K562 (cell line): ENCODE measurements around the gene CYB561A3. TPM values are rescaled to one million over a fixed set of nuclear protein-coding genes. Genes with fewer than 3 reads are reported as not detected.

Source experiments
- BCL6 ChIP-seq: fragments of 250-450 bp; sonication (Bioruptor Pico); IDR thresholded peaks from 2 replicates; pipeline ENCODE4 v1.4.0; 2020
- EZH2 ChIP-seq: IDR thresholded peaks from 2 replicates; pipeline ENCODE4 v1.6.1; 2012; ENCODE audit warnings: low read depth, mild to moderate bottlenecking, inconsistent platforms, low read length, borderline replicate concordance
- PTBP1 ChIP-seq: fragments of 200-400 bp; formaldehyde crosslinking; IDR thresholded peaks from 2 replicates; pipeline ENCODE4 v1.6.1; 2017; ENCODE audit warnings: low read depth, low read length
- SETDB1 ChIP-seq: IDR thresholded peaks from one replicate; pipeline ENCODE4 v1.6.1; 2012; ENCODE audit warnings: low read length, control low read depth, inconsistent platforms
- ZKSCAN1 ChIP-seq: fragments of 150-350 bp; IDR thresholded peaks from 2 replicates; pipeline ENCODE4 v1.6.1; 2016; ENCODE audit warnings: low read depth, low read length
- ZNF184 ChIP-seq: sonication (generic); formaldehyde crosslinking; IDR thresholded peaks from 2 replicates; pipeline ENCODE4 v1.5.0; 2020; ENCODE audit warnings: missing genetic modification reagents
- polyA plus RNA-seq, 8 experiments: library from polyadenylated mRNA; depleted of rRNA in 4 of 8; stranded (reverse) in 5 of 8; unstranded in 3 of 8; fragments of >200 nt; fragmentation: Nextera tagmentation in 2 of 8; fragmentation: Illumina TruSeq in 1 of 8; extraction: Ambion mirVana in 2 of 8; extraction: Trizol in 1 of 8; gene quantifications; 2 replicates each; pipeline versions ENCODE4 v1.2.1 to v1.2.3, GENCODE V29; 2011 to 2014; ENCODE audit warnings: inconsistent platforms in 1 of 8, missing spikeins in 1 of 8
- total RNA-seq, 7 experiments: library from RNA; depleted of rRNA in 6 of 7; stranded (reverse); fragments of >200 nt in 6 of 7; fragmentation: Illumina TruSeq in 2 of 7; extraction: Trizol in 2 of 7; gene quantifications; 2 replicates each; pipeline versions ENCODE4 v1.2.1 to v1.2.3, GENCODE V29; 2011 to 2021; ENCODE audit warnings: low replicate concordance in 1 of 7
- TF ChIP-seq, protein P1 (sequence below): fragments of 250-450 bp; sonication (Bioruptor Pico); IDR thresholded peaks from 2 replicates; pipeline ENCODE4 v1.8.0; 2022; ENCODE audit warnings: moderate library complexity, mild to moderate bottlenecking, inconsistent platforms
- TF ChIP-seq, protein P2 (sequence below): fragments of 250-450 bp; sonication (Bioruptor Pico); IDR thresholded peaks from 2 replicates; pipeline ENCODE4 v1.5.0; 2021; ENCODE audit warnings: mild to moderate bottlenecking, borderline replicate concordance
- TF ChIP-seq, protein P3 (sequence below), 2 experiments: fragments of 450-650 bp in 1 of 2; sonication (generic) in 1 of 2; formaldehyde crosslinking in 1 of 2; IDR thresholded peaks in 1 of 2; conservative IDR thresholded peaks in 1 of 2; 2 replicates each; pipeline versions ENCODE4 v1.6.1 to v1.8.1; 2016 to 2023; ENCODE audit warnings: mild to moderate bottlenecking in 2 of 2, moderate library complexity in 2 of 2, inconsistent platforms in 1 of 2, missing genetic modification reagents in 1 of 2
- TF ChIP-seq, protein P4 (sequence below), 2 experiments: fragments of 450-650 bp; formaldehyde crosslinking in 1 of 2; IDR thresholded peaks; 2 replicates each; pipeline versions ENCODE4 v1.4.0 to v1.6.1; 2014 to 2020; ENCODE audit warnings: mild to moderate bottlenecking in 2 of 2, borderline replicate concordance in 1 of 2, low read depth in 1 of 2
- TF ChIP-seq, protein P5 (sequence below): sonication (generic); formaldehyde crosslinking; IDR thresholded peaks from 2 replicates; pipeline ENCODE4 v1.4.0; 2020; ENCODE audit warnings: mild to moderate bottlenecking, missing genetic modification reagents

CYB561A3 gene
- total and polyA plus RNA-seq, 9 of the 15 experiments (the other 6 are each of a cell fraction or from before 2014, with no cell fraction given), result 29.2 to 78.9 (median 37.9) TPM

DNA sequence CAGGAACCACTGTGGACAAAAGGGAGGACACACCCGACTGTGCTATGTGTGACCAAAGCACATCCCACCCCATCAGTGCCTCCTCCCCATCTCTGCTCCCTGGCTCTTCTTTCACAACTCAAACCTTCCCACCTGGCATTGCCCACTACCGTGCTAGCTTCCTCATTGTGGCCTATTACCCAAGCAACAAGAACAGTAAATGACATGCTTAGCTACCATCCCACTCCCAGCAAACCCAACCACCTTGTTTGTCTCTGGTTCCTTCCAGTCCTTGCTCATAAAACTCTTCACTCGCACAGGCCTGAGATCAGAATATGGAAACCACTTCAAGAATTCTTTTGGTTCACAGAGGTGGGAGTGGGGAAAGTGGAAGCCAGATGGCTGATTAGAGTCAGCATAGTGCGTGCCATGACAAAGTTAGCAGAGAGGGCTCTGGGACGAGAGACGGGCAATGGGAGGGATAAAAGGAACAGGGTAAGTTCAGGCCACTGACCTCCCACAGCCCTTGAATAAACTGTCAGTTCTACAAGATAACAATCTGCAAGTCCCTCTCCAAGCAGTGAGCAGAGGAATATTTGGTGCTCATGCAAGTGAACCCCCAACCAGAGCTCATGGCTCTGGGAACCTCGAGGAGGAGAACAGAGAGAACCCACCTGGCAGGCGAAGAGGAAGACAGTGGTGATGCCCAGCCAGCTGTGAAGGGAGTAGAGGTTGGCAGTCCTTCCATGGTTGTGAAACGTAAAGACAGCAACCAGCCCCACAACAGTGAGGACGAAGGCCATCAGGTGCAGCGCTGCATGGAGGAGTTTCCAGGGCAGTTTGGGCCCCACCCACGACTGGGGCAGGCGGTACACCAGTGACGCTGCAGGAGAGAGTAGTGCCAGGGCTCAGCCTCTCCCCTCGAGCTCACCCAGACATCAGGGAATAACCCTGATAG, 8.3 kb downstream of the CYB561A3 start (continued):
- no peak for TF ChIP-seq SETDB1
- no peak for TF ChIP-seq ZKSCAN1
- TF ChIP-seq, protein P1, sequence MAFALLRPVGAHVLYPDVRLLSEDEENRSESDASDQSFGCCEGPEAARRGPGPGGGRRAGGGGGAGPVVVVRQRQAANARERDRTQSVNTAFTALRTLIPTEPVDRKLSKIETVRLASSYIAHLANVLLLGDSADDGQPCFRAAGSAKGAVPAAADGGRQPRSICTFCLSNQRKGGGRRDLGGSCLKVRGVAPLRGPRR (CRISPR knock-in tag), result no peak
- TF ChIP-seq, protein P2, sequence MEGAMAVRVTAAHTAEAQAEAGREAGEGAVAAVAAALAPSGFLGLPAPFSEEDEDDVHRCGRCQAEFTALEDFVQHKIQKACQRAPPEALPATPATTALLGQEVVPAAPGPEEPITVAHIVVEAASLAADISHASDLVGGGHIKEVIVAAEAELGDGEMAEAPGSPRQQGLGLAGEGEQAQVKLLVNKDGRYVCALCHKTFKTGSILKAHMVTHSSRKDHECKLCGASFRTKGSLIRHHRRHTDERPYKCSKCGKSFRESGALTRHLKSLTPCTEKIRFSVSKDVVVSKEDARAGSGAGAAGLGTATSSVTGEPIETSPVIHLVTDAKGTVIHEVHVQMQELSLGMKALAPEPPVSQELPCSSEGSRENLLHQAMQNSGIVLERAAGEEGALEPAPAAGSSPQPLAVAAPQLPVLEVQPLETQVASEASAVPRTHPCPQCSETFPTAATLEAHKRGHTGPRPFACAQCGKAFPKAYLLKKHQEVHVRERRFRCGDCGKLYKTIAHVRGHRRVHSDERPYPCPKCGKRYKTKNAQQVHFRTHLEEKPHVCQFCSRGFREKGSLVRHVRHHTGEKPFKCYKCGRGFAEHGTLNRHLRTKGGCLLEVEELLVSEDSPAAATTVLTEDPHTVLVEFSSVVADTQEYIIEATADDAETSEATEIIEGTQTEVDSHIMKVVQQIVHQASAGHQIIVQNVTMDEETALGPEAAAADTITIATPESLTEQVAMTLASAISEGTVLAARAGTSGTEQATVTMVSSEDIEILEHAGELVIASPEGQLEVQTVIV (CRISPR knock-in tag), result no peak
- TF ChIP-seq, protein P3, sequence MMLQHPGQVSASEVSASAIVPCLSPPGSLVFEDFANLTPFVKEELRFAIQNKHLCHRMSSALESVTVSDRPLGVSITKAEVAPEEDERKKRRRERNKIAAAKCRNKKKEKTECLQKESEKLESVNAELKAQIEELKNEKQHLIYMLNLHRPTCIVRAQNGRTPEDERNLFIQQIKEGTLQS (IDR thresholded peaks at IDR 0.05), result no peak
- TF ChIP-seq, protein P3 (CRISPR knock-in tag; conservative IDR thresholded peaks at IDR 0.05), result no peak
- TF ChIP-seq BCL6 (CRISPR knock-in tag), result no peak
- TF ChIP-seq EZH2, result no peak
- TF ChIP-seq, protein P4, sequence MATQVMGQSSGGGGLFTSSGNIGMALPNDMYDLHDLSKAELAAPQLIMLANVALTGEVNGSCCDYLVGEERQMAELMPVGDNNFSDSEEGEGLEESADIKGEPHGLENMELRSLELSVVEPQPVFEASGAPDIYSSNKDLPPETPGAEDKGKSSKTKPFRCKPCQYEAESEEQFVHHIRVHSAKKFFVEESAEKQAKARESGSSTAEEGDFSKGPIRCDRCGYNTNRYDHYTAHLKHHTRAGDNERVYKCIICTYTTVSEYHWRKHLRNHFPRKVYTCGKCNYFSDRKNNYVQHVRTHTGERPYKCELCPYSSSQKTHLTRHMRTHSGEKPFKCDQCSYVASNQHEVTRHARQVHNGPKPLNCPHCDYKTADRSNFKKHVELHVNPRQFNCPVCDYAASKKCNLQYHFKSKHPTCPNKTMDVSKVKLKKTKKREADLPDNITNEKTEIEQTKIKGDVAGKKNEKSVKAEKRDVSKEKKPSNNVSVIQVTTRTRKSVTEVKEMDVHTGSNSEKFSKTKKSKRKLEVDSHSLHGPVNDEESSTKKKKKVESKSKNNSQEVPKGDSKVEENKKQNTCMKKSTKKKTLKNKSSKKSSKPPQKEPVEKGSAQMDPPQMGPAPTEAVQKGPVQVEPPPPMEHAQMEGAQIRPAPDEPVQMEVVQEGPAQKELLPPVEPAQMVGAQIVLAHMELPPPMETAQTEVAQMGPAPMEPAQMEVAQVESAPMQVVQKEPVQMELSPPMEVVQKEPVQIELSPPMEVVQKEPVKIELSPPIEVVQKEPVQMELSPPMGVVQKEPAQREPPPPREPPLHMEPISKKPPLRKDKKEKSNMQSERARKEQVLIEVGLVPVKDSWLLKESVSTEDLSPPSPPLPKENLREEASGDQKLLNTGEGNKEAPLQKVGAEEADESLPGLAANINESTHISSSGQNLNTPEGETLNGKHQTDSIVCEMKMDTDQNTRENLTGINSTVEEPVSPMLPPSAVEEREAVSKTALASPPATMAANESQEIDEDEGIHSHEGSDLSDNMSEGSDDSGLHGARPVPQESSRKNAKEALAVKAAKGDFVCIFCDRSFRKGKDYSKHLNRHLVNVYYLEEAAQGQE (IDR thresholded peaks at IDR 0.05; ENCODE audit: borderline replicate concordance), result no peak
- TF ChIP-seq, protein P4 (CRISPR knock-in tag; IDR thresholded peaks at IDR 0.05; ENCODE audit: low read depth), result no peak
- TF ChIP-seq, protein P5, sequence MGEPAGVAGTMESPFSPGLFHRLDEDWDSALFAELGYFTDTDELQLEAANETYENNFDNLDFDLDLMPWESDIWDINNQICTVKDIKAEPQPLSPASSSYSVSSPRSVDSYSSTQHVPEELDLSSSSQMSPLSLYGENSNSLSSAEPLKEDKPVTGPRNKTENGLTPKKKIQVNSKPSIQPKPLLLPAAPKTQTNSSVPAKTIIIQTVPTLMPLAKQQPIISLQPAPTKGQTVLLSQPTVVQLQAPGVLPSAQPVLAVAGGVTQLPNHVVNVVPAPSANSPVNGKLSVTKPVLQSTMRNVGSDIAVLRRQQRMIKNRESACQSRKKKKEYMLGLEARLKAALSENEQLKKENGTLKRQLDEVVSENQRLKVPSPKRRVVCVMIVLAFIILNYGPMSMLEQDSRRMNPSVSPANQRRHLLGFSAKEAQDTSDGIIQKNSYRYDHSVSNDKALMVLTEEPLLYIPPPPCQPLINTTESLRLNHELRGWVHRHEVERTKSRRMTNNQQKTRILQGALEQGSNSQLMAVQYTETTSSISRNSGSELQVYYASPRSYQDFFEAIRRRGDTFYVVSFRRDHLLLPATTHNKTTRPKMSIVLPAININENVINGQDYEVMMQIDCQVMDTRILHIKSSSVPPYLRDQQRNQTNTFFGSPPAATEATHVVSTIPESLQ (CRISPR knock-in tag), result no peak
- no peak for TF ChIP-seq PTBP1
- TF ChIP-seq ZNF184 (CRISPR knock-in tag), result no peak
